HG03196 (cell line): ENCODE results near the gene ABCC5.

Experiments
- ATAC-seq: cut with Tn5 transposase; IDR thresholded peaks from one replicate; pipeline ENCODE4 v1.9.1; 2021; ENCODE audit not compliant: unreplicated experiment

The ABCC5 gene

DNA sequence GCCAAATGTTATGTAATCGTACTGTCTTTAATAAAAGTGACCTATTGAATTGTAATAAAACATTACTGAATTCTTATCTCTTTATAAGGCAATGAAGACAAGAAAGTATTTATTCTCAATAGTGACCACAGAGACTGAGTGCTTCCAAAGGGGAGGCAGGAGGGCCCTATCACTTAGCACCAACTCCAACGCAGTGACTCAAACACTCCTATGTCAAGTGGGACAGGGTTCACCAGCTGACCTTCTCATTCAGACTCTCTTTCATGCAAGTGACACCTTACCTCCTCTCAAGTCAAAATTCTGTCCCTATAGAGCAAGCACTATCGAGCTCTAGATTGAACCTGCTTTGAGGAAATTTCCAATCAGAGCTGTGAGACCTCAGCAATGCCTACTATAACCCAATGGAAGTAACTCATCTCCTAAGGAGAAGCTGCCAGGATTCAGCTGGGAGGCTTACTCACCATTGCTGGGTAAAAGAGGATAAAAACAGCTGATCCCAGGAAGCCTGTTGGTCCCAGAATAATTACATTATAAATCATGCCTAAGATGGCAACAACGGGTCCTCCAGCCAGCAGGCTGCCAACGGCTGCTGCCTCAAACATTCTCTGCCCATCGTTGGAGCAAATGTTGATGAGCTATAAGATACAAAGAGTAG is 35.6 kb downstream of the ABCC5 start:
- no peak for ATAC-seq

DNA sequence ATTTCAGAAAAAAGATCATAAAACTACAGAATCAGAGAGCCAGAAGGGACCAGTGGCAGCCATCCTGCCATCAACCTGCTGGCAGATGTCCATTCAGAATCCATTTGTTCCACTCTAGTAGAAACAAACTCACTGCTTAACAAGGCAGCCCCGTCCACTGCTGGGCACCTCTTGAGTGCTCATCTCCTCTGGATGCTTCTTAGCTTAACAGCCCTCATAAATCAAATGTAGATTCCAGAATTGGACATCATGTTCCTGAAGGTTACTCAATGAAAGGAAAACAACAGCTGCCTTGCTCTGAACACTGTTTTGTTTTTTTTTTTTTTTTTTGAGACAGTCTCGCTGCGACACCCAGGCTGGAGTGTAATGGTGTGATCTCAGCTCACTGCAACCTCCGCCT is 37.3 kb downstream of the ABCC5 start:
- no peak for ATAC-seq

DNA sequence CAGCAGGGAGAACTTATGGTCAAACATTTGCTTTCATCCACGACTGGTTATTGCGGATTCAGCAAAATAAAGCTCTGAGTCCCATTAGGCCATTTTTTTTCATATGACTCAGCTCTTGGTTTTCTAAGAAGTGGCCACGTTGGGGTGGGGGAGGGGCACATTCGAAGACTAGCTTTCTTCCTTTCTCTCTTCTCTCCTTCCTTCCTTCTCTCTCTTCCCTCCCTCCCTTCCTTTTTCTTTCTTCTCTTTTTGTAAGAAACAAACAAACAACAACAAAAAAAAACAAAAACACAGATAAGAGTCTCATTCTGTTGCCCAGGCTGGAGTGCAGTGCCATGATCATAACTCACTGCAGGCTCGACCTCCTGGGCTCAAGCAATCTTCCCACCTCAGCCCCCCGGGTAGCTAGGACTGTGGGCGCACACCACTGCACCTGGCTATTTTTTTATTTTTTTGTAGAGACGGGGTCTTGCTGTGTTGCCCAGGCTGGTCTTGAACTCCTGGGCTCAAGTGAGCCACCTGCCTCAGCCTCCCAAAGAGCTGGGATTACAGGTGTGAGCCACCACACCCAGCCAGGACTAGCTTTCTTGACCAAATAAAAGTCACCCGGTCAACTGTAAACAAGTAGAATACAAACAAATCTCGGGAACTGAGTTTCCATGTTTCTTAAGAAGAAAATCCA is 41.6 kb downstream of the ABCC5 start:
- no peak for ATAC-seq

DNA sequence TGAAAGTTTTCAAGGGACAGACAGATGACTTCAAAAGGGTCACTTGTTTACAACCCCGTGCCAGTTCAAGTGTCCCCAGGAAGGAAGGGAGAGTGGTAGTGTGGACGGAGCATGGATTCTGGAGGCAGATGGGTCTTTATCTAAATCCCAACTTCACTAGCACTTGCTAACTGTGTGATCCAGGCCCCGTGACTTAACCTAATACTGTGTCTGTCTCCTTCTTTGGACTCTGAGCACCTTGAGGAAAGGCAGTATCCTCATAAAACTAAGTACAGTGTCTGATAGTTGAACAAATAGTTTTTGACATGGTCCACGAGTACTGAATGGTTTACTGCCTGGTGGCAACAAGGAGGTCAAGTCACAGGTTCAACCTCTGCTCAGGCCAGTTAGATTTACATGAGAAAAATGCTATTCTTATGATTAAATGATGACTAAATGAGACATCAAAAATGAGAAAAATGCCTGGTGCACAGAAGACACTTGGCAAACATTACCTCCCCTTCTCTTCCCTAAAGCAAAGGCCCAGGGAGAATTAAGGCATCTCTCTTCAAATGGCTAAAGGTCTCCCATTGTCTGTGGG is 48.9 kb downstream of the ABCC5 start:
- ATAC-seq: no peak

DNA sequence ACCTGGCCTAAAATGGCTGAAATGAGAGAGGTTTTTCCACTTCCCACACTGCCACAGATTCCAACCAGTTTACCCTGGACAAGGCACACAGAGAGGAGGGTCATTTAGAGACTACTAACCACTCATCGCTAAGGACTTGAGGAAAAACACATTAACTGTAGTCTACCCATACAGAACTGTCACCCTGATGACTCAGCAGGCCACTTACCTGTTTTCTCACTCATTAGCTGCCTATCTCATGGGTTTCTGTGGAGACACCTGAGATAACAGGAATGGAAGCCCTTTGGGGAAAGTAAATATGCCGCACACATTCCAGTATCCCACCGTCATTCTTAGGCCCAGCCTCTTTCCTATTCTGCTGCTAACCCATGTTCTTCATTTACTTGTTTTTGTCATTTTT is 50.0 kb downstream of the ABCC5 start:
- ATAC-seq: no peak

DNA sequence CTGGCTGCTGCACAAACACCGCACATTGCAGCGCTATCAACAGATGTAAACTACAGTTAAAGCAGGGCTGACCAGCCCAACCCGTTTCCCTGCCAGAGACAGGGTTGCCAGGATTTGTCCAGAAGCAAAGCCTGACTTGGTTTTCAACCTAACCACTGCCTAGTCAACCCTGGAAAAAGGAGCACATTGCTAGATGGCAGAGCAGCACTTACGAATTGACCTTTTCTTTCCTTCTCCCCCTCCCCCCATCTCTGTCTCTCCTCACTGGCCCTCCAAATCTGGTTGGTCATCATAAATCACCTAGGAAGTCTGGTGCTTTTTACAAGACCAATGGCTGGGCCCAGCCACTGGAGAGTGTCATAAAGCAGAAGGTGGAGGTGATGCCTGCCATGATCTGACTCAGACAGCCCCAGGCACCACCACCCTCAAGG is 51.3 kb downstream of the ABCC5 start:
- no peak for ATAC-seq

DNA sequence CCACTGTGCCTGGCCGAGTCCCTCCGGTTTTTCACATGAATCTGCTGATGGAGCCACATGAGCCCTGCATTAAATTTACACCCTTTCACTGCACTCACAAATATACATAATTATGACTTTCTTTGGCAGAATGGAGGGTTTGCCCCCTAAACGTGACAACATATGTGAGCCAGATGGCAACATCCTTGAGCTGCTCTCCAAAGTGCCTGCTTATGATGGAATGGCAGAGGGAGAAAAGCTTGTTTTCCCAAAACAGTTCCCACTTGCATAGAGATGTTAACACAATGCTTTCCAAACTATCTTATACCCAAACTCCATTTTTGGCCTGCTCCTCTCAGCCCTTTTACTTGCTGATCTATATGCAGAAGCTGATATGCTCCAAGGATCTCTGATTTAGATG is 54.9 kb downstream of the ABCC5 start:
- ATAC-seq: no peak

DNA sequence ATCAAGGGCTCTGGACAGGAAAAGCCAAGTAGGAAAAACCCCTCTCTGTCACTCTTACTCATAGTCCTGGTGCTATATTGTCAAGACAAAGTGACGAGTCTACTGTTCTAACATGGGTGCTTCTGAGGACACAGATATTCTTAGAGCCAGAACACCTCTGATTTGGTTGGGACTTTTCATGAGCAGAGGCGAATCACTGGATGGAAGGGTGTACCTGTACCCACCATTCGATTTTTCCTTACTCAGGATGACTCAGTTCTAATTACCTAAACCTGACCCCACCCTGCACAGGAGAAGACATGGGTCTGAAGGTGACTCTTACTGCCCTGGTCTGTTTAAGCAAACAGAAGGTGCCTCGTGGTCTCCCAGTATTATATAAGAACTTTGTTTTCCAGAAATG is 58.5 kb downstream of the ABCC5 start:
- ATAC-seq: no peak

DNA sequence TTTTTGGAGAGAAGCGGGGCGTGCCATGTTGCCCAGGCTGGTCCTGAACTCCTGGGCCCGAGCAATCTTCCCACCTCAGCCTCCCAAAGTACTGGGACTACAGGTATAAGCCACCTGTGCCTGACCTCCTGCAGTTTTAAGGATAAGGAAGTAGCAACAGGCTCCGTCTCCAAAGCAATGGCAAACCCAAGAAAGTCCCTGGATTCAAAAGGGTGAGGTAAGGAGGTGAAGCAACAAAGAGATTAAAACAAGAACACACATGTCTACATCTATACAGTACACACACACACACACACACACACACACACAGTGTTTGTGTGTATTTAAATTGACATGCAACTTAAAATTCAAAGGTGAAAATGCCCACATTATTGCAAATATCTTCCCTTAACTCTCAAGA is 58.9 kb downstream of the ABCC5 start:
- no peak for ATAC-seq

DNA sequence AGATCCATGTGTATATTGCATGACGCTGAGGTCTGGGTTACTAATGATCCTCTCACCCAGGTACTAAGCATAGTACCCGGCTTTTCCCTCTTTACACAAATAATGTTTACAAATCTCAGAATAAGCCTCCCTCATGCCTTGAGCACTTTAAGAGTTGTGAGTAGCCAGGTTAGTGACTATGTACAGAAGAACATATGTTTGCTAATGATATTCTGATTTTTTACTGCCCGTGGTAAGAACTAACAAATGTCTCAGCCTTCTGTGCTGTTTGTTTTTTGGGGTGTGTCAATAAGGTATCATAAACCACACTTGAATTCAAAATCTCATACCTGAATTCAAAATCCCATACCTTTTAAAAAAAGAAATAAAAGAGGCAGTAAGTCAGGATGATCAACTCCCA is 59.5 kb downstream of the ABCC5 start:
- no peak for ATAC-seq

DNA sequence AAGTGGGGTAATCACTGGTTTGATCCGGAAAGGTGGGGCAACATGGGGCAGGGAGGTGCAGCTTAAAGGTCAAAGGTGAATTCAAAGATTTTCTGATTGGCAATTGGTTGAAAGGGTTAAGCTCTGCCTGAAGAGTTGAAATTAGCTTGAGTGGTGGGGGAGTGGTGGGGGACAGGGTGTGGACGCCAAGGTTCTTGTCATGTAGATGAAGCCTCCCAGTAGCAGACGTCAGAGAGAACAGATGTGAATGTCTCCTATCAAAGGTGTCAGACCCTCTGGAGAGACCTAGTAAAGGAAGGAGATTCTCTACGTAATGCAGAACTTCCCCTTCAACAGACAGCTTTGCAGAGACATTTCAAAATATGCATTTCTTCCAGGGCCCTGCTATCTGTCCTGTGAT is 62.8 kb downstream of the ABCC5 start:
- no peak for ATAC-seq

DNA sequence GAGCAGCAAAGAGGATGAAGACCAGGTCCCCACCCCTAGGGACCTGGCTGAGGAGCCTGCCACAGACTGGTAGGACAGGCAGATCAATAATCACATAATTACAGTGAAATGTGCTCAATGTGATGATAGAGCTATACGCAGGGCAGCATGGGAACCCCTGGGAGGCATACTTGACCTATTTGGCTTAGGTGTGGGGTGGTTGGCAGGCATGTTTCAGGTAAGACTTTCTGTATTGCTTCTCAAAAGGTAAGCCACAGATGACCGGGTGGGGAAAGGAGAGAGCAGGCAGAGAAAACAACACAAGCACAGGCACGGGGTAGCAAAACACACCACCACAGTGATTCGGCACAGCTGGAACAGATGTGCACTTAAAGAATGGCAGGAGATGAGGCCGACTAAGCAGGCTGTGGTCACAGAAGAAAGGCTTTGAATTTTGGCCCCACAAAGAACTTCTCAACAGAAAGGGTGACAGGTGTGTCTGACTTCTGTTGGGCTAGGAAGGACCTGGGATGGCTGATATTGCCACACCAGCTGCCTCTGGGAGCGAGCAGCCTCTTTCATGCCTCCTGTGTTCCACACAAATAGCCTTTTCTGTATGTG is 64.1 kb downstream of the ABCC5 start:
- ATAC-seq: no peak

DNA sequence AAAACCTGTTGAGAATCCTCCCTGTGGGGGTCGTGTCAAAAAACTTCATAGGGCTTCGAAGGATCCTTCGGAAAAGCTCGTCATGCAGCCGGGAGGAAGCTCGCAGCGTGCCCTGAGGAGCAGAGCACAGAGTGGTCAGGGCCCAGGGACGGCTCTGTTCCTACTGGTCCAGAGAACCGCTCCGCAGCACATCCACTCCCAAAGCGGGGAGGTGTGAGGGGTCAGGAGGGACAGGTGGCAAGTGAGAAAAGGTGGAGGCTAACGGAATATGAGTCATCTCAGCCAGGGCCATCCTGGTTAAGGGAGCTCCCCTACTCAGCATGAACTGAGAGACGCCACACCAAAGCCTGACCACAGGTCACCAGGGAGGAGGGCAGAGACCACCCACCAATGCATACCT is 66.2 kb downstream of the ABCC5 start:
- no peak for ATAC-seq

DNA sequence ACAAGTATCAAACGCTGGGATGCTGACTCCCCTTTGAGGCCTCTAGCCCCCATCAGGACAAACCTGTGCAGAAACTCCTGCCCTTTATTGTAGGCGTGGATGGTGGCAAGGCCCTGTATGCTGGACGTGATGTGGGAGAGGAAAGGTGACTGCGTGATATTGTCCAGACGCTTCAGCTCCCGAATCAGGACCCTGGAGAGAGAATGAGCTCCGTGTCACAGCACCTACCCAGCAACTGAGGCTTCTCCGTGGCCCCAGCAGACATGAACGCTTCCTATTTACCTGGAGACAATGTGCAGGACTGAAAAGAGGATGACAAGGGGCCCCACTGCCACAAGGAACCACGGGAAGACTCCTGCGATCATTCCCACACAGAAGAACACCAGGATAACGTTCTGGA is 68.0 kb downstream of the ABCC5 start:
- no peak for ATAC-seq

DNA sequence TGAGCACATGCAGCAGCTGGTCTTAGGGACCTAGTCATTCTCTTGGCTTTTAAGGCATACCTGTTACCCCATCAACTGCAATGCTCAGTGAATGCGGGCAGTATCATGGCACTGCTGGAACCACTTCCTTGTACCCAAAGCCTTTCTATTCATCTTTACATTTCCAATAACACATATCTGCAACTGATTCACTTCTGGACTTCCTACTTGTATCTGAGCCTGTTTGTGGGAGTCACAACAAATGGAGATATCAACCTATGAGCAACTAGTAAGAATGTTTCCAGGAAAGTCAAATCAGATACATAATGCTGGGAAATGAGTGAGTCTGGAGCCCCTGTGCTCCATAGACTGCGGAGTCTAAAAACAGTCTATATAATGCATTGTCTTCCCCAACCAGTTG is 71.6 kb downstream of the ABCC5 start:
- no peak for ATAC-seq

DNA sequence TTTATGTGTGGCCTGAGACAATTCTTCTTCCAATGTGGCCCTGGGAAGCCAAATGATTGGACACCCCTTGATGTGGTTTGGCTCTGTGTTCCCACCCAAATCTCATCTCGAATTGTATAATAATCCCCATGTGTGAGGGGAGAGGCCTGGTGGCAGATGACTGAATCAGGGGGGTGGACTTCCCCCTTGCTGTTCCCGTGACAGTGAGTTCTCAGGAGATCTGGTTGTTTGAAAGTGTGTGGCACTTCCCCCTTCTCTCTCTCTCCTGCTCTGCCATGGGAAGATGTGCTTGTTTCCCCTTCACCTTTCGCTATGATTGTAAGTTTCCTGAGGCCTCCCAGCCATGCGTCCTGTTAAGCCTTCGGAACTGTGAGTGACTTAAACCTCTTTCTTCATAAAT is 72.9 kb downstream of the ABCC5 start:
- ATAC-seq: no peak

DNA sequence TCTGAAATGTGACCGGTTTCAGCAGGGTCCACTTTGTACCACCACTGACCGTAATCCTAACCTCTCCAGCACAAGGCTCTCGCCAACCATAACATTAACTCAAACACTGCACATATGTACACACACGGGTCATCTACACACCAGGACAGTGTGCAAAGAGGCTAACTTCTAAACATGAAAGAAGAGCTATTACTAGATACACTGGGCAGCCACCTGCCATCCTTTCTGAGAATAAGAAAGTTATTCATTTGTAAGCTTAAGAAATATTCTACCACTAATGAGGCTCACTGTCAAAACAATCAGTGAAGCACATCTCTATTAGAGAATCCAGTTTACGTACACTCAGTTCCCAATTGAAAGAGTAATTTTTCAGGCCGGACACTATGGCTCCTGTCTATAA is 73.9 kb downstream of the ABCC5 start:
- ATAC-seq: no peak

DNA sequence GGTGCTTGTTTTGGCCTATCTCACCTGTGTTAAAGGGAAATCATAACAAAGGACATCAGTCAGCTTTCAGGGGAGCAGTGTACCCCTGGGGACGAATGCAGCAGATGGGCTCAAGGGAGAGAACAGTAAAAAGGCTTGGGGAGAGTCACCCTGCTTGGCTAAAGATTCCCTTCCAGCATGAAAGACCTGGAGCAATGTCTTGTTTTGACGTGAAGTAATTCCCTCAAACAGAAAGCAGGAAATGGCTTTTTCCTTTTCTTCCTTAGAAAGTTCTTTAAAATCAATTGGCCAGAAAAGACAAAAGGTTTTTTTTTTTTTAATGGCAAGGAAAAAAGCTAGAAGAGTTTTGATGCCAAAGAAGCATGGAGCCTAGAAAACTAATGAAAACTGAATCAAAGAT is 76.5 kb downstream of the ABCC5 start:
- no peak for ATAC-seq

DNA sequence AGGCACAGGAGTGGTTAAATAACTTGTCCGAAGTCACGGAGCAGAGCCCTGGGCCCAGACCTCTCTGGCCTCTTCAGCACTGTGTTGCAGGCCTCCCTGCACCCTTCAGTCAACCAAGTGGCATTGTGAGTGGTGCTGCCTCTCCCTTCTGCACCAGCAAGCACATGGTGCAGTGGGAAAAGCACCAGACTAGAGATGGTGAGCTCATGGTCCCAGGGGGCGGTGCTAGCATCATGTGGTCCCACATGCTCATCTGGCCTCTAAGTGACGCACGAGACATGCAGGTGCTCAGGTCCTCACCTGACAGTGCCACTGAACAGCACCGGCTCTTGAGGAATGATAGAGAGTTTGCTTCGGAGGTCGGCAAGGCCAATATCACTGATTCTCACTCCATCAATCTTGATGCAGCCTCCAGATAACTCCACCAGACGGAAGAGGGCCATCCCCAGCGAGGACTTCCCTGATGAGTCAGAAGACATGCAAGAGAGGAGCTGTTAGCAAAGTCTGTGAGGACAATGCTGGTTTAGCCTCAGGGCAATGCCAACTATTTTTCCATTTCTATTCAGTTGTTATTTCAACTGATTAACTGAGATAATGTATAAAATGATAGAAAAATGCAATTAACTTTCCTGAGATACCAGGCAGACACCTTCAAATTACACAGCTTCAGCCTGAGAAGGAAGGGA is 79.9 kb downstream of the ABCC5 start:
- ATAC-seq: no peak

DNA sequence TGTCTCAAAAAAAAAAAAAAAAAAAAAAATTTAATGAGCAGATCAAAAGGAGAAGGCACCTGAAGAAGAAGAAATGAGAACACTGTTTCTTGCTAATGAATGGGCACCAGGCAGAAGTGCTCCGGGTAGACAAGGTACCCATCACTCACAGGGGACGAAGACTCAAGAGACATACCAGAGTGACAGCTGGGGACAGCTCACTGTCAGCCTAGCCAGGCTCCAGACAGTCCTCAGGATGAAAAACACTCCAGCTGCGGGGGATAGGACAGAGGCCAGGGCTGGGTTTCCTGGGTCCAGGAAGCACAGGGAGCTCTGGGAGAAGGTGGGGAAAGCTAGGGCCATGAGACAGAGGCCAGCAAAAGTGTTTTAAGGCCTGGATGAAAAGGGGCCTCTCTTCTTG is 84.5 kb downstream of the ABCC5 start:
- no peak for ATAC-seq

DNA sequence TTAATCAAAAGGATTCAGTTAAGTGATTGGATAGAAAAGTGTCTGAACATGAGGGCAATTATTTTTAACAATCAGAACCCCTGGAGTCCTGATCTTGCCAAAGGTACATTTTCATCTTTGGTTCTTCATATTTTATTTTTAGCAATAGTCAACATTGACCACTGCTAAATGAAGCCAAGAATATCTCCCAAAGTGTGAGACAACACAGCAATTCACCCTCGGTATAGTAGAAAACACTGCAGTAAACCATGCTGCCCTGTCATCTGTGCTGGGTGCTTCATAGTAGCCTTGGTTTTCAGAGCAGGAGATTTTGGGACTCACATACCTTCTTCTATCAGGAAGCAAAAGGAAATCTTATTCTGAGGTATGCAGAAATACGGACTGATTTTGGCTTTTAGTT is 85.8 kb downstream of the ABCC5 start:
- no peak for ATAC-seq

DNA sequence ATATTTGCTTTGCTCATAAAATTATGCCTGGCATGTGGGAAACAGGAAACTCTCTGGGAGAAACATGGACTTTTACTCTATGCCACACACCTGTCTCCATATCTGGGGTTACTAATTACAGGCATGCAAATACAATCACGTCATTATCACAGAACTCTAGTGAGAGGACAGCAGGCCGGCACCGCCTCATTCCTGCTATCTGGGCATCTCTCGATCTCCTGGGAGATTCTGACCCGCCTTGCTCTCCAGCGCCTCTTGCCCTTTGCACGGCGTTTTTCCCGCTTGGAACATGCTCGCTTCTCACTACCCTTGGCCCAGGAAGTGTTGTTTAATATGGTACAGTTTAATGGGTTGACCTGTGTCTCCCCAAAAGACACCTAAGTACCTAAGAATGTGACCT is 87.6 kb downstream of the ABCC5 start:
- no peak for ATAC-seq
